ENCODE results near the gene PRMT7.
A peak's percentile ranks its signal among the peaks of the same experiment; 100 is the strongest.

Gene PRMT7

DNA sequence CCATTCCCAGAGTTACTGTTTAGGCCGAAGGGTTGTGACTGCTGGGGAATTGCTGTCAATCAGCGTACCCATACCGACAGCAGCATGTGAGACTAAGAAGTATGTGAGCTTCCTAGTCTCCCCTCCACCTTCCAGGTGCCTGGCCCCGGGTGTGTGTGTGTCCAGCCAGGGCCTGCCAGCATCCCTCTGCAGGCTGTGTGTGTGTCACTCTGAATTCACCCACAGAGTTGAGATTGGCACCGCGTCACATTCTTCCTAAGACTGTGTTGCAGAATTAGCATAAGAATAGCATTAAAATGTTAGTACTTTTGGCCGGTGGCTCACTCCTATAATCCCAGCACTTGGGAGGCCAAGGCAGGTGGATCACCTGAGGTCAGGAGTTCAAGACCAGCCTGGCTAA, 31.8 kb downstream of the PRMT7 start:
- no peak for ATAC-seq
- DNase-seq = no peak
- Mint-ChIP-seq H3K36me3 (ENCODE audit: low read depth) (peaks cover 56% of the 10 kb centered on the region), H3K27me3 (no peaks in the 10 kb centered on the region), H3K4me1 (peaks cover 11% of the 10 kb centered on the region), H3K27ac (no peak overlapping the region), H3K4me3 (no peak overlapping the region), H3K9me3 (no peaks in the 10 kb centered on the region)

DNA sequence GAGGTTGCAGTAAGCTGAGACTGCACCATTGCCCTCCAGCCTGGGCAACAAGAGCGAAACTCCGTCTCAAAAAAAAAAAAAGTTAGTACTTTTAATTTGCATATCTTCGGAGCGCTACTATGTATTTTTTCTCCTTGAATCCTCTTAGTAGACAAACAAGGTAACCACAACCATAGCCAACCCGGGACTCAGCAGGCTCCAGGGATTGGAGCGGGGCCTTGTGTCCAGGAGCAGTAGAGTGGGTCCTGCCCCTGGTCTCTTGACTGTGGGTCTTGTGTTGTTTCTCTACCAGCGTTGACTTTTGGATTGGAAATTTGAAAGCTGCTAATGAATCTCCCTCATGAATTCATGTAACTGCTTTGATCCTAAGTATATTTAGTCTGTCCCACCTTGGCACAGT, 32.3 kb downstream of the PRMT7 start:
- Mint-ChIP-seq H3K4me1 (peaks cover 11% of the 10 kb centered on the region), H3K9me3 (no peaks in the 10 kb centered on the region), H3K36me3 (ENCODE audit: low read depth) (peaks cover 58% of the 10 kb centered on the region), H3K27ac (no peak overlapping the region), H3K4me3 (no peak overlapping the region), H3K27me3 (no peaks in the 10 kb centered on the region)
- ATAC-seq (no peak), DNase-seq (no peak)

DNA sequence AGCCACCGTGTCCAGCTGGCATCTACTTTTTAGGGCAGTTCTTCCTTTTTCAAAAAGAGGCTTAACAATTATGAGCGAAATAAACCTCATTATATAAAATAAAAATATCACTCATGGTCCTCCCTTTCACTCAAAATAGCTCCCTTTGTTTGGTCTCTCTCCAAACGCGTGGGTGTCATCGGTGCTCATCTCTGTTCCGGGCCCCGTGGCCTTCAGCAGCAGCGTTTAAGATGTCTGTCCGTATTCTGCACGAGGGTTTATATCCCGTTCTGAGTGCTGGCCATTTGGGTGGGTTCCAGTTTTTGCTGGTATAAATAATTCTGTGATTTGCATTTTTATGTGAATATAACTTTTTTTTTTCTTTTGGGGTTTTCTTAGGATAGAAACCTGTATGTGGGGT, 33.4 kb downstream of the PRMT7 start:
- DNase-seq = no peak
- Mint-ChIP-seq H3K9me3 (no peaks in the 10 kb centered on the region), H3K36me3 (ENCODE audit: low read depth) (peaks cover 63% of the 10 kb centered on the region), H3K4me1 (peaks cover 11% of the 10 kb centered on the region), H3K27me3 (no peaks in the 10 kb centered on the region), H3K4me3 (no peak overlapping the region), H3K27ac (no peak overlapping the region)
- ATAC-seq = no peak

DNA sequence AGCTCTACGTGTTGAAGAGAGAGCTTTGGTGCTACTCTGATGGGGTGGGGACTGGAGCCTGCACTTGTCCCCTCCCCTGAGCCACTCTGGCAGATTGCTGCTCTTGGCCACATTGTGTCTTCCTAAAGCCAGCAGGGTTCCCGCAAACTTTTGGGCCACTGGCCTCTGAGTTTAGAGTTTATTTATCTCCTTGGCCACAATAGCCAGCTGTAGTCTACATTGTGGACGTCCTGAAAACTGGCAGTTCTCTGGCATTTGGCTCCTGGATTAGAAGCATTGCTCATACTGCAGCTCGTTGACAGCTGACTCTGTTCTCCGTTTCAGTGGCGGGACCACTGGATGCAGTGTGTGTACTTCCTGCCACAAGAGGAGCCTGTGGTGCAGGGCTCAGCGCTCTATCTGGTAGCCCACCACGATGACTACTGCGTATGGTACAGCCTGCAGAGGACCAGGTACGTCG, 34.6 kb downstream of the PRMT7 start:
- ATAC-seq = peak; percentile 90
- peaks cover 61% of the 10 kb centered on the region for H3K36me3 Mint-ChIP-seq (ENCODE audit: low read depth)
- peaks cover 11% of the 10 kb centered on the region for H3K4me1 Mint-ChIP-seq
- DNase-seq = peak; percentile 40
- H3K27me3 Mint-ChIP-seq = no peaks in the 10 kb centered on the region
- H3K27ac Mint-ChIP-seq = no peak overlapping the region
- H3K4me3 Mint-ChIP-seq = no peak overlapping the region
- H3K9me3 Mint-ChIP-seq = no peaks in the 10 kb centered on the region

DNA sequence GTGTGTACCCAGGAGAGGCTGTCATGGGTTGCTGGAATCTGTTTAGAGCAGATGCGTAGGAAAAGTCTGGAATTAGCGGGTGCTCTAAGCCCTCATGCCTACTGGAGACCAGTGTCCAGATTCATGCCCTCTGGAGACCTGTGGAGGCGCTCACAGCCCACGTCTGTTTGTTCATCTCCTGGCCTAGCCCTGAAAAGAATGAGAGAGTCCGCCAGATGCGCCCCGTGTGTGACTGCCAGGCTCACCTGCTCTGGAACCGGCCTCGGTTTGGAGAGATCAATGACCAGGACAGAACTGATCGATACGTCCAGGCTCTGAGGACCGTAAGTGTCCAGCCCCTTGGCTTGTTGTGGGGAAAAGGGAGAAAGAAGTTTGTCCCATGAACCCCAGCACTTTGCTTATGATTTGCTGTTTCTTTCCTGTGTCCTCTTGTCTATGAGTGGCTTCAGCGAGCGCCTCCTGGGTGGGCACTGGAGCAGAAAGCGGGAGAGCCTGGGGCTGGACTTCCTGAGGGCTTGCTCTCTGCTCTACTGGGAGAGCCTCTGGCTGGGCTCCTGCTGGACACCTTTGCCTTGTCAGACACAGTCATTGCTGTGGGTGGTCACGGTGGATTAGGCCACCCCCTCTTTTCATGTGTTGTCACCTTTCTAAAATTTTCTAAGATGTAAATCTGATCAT, 35.3 kb downstream of the PRMT7 start:
- DNase-seq (no peak), ATAC-seq (no peak)
- Mint-ChIP-seq H3K4me3 (no peak overlapping the region), H3K27me3 (no peaks in the 10 kb centered on the region), H3K9me3 (no peaks in the 10 kb centered on the region), H3K36me3 (ENCODE audit: low read depth) (peaks cover 58% of the 10 kb centered on the region), H3K4me1 (peaks cover 11% of the 10 kb centered on the region), H3K27ac (no peak overlapping the region)

DNA sequence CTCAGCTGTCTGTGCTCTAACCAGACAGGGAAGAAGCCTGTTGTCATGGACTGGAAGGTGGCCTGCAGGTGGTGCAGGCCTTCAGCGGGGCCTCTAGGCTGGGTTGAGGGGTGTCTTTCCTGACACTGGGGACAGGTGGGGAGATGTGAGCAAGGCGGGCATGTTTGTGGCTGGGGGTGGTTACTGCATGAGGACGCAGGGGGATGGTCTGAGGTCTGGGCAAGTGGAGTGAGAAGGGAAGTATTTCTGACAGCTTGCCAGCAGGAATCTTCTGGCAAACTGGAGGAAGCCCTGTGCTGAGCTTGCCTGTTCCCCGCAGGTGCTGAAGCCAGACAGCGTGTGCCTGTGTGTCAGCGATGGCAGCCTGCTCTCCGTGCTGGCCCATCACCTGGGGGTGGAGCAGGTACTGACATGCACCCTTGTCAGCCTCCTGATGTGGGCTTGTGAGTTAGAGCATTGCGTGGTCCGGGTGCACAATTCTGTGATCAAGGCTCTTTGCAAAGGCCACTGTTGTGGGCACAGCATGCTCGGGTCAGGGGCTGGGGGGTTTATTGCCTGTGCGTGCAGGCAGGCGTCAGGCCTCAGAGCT, 36.2 kb downstream of the PRMT7 start:
- no peak for DNase-seq
- Mint-ChIP-seq H3K27ac (no peak overlapping the region), H3K36me3 (ENCODE audit: low read depth) (peaks cover 54% of the 10 kb centered on the region), H3K9me3 (no peaks in the 10 kb centered on the region), H3K27me3 (no peaks in the 10 kb centered on the region), H3K4me1 (peaks cover 11% of the 10 kb centered on the region), H3K4me3 (no peak overlapping the region)
- no peak for ATAC-seq

DNA sequence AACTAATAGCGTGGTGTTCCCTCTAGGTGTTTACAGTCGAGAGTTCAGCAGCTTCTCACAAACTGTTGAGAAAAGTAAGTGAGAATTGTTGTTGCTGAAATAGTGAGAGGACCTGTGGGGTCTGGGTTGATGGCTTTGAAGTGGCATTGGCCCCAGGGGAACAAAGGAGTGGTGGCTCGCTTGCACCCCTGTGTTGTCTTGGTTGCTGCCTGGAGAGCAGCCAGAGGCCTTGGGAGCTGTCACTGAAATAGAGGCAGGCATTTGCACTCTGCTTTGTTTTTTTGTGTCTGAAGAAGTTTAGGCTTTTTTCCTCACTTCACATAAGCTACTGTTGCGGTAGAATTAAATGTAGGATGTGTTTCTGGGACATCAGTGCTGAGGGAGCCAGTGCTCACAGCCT, 36.8 kb downstream of the PRMT7 start:
- H3K36me3 Mint-ChIP-seq (ENCODE audit: low read depth) = peaks cover 51% of the 10 kb centered on the region
- H3K27me3 Mint-ChIP-seq = no peaks in the 10 kb centered on the region
- H3K9me3 Mint-ChIP-seq = no peaks in the 10 kb centered on the region
- no peak overlapping the region for H3K4me3 Mint-ChIP-seq
- ATAC-seq (no peak), DNase-seq (no peak)
- H3K27ac Mint-ChIP-seq = no peak overlapping the region
- H3K4me1 Mint-ChIP-seq = peaks cover 11% of the 10 kb centered on the region

DNA sequence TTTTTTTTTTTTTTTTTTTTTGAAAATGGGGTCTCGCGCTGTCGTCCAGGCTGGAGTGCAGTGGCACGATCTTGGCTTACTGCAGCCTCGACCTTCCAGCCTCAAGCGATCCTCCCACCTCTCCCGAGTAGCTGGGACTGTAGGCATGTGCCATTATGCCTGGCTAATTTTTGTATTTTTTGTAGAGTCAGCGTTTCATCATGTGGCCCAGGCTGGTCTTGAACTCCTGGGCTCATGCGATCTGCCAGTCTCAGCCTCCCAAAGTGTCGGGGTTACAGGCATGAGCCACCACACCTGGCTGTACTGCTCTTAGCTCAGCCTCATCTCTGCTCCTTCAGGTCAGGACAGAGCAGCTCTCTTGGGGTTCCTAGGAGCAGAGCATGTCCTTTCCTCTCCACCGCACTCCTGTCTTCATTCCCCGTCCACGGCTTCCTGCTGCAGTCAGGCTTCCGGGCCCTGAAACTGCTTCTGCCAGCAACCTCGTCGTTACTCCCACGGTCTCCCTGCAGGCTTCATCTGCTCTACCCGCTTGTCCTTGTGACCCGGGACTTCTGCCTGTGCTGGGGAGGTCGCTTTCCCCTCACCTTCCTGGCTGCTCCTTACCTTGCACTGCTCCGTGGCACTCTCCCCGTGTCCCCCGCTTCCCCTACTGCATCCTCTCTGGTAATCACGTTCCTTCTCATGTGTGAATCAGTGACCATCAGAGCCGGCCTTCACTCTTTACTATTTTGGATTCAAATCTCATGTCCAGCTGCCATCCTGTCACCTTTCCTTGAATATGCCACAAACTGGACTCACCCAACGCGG, 38.0 kb downstream of the PRMT7 start:
- H3K4me3 Mint-ChIP-seq = no peak overlapping the region
- DNase-seq = no peak
- peaks cover 57% of the 10 kb centered on the region for H3K36me3 Mint-ChIP-seq (ENCODE audit: low read depth)
- H3K27ac Mint-ChIP-seq = no peak overlapping the region
- H3K9me3 Mint-ChIP-seq = no peaks in the 10 kb centered on the region
- no peaks in the 10 kb centered on the region for H3K27me3 Mint-ChIP-seq
- ATAC-seq = no peak
- H3K4me1 Mint-ChIP-seq = peaks cover 11% of the 10 kb centered on the region

DNA sequence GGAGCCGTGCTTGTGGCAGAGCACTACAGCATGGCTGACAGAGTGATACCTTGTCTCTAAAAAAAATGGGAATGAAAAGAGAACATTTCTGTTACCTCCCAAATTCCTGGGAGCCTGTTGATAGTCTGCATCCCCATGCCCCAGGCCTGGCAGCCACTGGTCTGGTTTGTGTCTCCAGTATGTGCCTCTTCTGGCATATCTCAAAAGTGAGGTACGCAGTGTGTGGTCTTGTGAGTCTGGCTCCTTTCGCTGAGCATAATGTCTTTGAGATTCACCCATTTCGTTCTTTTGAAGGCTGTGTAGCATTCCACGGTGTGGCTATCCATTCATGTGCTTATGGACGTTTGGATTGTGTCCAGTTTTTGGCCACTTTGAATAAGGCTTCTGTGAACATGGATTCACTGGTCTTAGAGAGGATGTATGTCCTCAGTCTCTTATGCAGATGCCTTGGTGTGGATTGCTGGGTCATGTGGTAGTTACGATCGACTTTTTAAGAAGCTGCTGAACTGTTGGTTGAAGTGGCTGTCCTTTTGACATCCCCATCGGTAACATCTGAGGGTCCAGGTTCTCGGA, 39.1 kb downstream of the PRMT7 start:
- ATAC-seq = no peak
- H3K27ac Mint-ChIP-seq = no peak overlapping the region
- no peak for DNase-seq
- H3K9me3 Mint-ChIP-seq = no peaks in the 10 kb centered on the region
- peaks cover 8% of the 10 kb centered on the region for H3K4me1 Mint-ChIP-seq
- no peaks in the 10 kb centered on the region for H3K27me3 Mint-ChIP-seq
- H3K4me3 Mint-ChIP-seq = no peak overlapping the region
- peaks cover 60% of the 10 kb centered on the region for H3K36me3 Mint-ChIP-seq (ENCODE audit: low read depth)

DNA sequence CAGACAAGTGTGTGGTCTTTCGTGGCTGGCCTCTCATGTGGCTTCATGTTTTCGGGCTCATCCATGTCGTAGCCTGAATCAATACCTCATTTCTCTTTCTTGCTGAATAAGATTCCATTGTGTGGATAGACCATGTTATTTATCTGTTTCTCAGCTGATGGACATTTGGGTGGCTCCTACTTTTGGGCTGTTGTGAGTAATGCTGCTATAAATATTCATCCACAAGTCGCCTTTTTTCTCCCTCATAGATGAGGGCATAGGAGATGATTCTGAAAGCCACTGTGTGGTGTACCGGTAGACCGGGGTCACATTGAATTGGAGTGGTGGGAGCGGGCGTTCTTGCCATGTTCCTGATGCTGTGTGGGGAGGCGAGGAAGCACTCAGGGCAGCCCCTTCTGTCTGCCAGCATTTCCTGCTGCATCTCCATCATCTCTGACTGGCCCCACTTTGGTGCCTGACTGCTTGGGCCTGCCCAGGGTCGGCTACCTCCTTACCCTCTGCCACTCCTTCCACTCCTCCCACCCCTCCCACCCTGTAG, 40.1 kb downstream of the PRMT7 start:
- Mint-ChIP-seq H3K27ac (no peak overlapping the region), H3K9me3 (no peaks in the 10 kb centered on the region), H3K27me3 (no peaks in the 10 kb centered on the region), H3K4me3 (no peak overlapping the region), H3K36me3 (ENCODE audit: low read depth) (peaks cover 59% of the 10 kb centered on the region), H3K4me1 (peaks cover 8% of the 10 kb centered on the region)
- no peak for DNase-seq
- ATAC-seq = no peak

DNA sequence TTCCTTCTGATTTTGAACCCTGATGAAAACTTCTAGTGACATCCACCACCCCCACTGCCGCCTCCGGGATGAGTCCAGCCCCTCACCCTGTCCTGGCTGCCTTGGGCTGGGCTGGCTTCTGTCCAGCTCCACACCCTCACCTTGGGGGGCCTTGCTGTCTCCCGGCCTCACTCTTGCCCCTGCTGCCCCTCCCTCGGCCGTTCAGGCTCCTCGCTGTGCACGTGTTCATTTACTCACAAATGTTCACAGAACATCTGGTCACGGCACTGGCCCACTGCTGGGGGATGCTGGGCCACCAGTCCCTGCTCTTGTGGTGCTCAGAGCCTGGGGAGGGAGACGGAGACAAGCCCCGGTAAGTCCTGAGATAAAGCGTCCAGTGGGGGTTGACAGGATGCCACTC, 40.6 kb downstream of the PRMT7 start:
- Mint-ChIP-seq H3K36me3 (ENCODE audit: low read depth) (peaks cover 55% of the 10 kb centered on the region), H3K27me3 (no peaks in the 10 kb centered on the region), H3K4me1 (peaks cover 14% of the 10 kb centered on the region), H3K9me3 (no peaks in the 10 kb centered on the region), H3K4me3 (no peak overlapping the region), H3K27ac (no peak overlapping the region)
- no peak for DNase-seq
- no peak for ATAC-seq

DNA sequence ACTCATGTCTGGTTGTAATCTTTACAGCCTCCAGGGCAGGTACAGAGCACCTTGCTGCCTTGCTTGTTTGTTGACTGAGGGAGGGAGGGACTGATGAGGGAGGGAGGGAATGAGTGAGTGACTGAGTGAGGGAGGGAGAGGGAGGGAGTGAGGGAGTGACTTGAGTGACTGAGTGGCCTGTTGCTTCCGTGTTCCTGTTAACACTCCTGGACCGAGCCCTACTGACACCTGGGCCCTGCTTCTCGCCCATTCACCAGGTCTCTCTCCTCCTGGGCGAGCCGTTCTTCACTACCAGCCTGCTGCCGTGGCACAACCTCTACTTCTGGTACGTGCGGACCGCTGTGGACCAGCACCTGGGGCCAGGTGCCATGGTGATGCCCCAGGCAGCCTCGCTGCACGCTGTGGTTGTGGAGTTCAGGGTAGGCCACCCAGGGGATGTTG, 41.2 kb downstream of the PRMT7 start:
- H3K4me1 Mint-ChIP-seq = peaks cover 20% of the 10 kb centered on the region
- no peak for DNase-seq

DNA sequence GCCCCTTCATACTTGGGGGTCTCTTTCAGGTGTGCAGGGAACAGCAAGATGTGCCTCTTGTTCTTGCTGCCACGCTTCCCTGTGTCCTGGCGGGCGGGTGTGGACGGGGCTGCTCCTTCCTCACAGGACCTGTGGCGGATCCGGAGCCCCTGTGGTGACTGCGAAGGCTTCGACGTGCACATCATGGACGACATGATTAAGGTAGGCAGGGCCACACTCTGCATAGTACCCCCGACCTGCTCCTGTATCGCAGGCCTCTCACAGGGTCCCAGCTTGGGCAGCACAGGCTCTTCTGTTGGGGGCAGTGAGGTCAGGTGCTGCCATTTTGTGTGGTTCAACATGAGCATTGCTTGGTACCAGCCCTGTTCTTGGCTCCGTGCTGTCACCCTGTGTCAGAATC, 42.5 kb downstream of the PRMT7 start:
- ATAC-seq = no peak
- H3K27ac Mint-ChIP-seq = no peak overlapping the region
- H3K9me3 Mint-ChIP-seq = no peaks in the 10 kb centered on the region
- H3K4me1 Mint-ChIP-seq = peaks cover 28% of the 10 kb centered on the region
- DNase-seq = no peak
- H3K4me3 Mint-ChIP-seq = no peak overlapping the region
- peaks cover 49% of the 10 kb centered on the region for H3K36me3 Mint-ChIP-seq (ENCODE audit: low read depth)
- H3K27me3 Mint-ChIP-seq = no peaks in the 10 kb centered on the region

More for the DNA sequence above, 41.2 kb downstream of the PRMT7 start:
- H3K4me3 Mint-ChIP-seq = no peak overlapping the region
- no peak for ATAC-seq
- H3K36me3 Mint-ChIP-seq (ENCODE audit: low read depth) = peaks cover 52% of the 10 kb centered on the region
- no peak overlapping the region for H3K27ac Mint-ChIP-seq
- H3K9me3 Mint-ChIP-seq = no peaks in the 10 kb centered on the region
- no peaks in the 10 kb centered on the region for H3K27me3 Mint-ChIP-seq

DNA sequence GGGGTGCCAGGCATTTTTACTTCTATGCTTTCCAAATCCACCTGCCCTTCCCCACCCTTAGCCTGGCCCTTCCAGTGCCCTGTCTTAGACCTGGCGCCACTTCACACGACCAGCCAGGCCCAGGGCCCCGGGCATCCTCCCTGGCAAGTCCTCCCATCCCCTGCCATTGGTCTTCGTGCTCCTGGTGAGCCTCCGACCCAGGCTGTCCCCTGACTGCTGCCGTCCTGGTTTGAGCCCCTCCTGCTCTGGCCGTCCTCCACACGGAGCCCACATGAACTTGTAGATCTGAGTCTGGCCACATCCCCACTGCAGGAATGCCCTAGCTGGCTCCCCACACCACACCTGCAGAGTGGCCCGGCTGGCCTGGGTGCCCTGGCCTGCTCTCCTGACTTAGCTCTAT, 44.0 kb downstream of the PRMT7 start:
- H3K36me3 Mint-ChIP-seq (ENCODE audit: low read depth) = peaks cover 38% of the 10 kb centered on the region
- no peak overlapping the region for H3K27ac Mint-ChIP-seq
- H3K4me1 Mint-ChIP-seq = peaks cover 28% of the 10 kb centered on the region
- no peaks in the 10 kb centered on the region for H3K27me3 Mint-ChIP-seq
- H3K4me3 Mint-ChIP-seq = no peak overlapping the region
- no peak for DNase-seq
- no peak for ATAC-seq
- H3K9me3 Mint-ChIP-seq = no peaks in the 10 kb centered on the region

Measured in activated naive CD8-positive, alpha-beta T cell treated with anti-CD3 and anti-CD28 coated beads, Interleukin-2, amount 50 U/mL, for 24 hours (primary cell).